A549 (cell line): ENCODE measurements around the gene SLC34A1. TPM values are rescaled to one million over a fixed set of nuclear protein-coding genes. Genes with fewer than 3 reads are reported as not detected.

Experiments used
- ATAC-seq, 2 experiments: fragments of 200-7000 bp in 1 of 2; fragments of >200 bp in 1 of 2; cut with Nextera tagmentation in 1 of 2; cut with Tn5 transposase in 1 of 2; 3 replicates each; pipeline versions ENCODE4 v1.8.0 to v1.9.1; 2018 to 2020; ENCODE audit warnings: mild to moderate bottlenecking in 1 of 2, moderate library complexity in 1 of 2
- CTCF ChIA-PET: fragments of 300-600 bp; sonication (Branson Sonifier 250); formaldehyde crosslinking; extraction: SDS; loops from one replicate; lab custom pipeline; 2021; ENCODE audit warnings: antibody characterized with exemption, inconsistent platforms; lab: Yijun Ruan, JAX
- POLR2A ChIA-PET: fragments of 350-600 bp; formaldehyde crosslinking; extraction: SDS; loops from one replicate; lab custom pipeline; 2021; ENCODE audit warnings: antibody characterized with exemption, inconsistent platforms; lab: Yijun Ruan, JAX
- DNase-seq, 2 experiments: peaks; one replicate each; pipeline versions ENCODE4 v3.0.0 to v3.0.0-alpha.2; 2011 to 2016; ENCODE audit warnings: low read depth in 1 of 2, low spot score in 1 of 2
- FAIRE-seq: peaks from 2 replicates; lab custom pipeline; 2011; peaks lifted over from hg19 to GRCh38; lab: Jason Lieb, UNC
- H3K27ac ChIP-seq, 2 experiments: fragments of >200 bp; sonication (Bioruptor Twin); formaldehyde crosslinking; 3 replicates each; pipeline ENCODE4 v1.5.1; 2016 to 2017
- H3K4me1 ChIP-seq: fragments of >200 bp; sonication (Bioruptor Twin); formaldehyde crosslinking; 3 replicates; pipeline ENCODE4 v1.6.1; 2016
- H3K4me2 ChIP-seq: fragments of >200 bp; sonication (Bioruptor Twin); formaldehyde crosslinking; 3 replicates; pipeline ENCODE4 v1.6.1; 2016
- H3K4me3 ChIP-seq: fragments of >200 bp; sonication (Bioruptor Twin); formaldehyde crosslinking; 3 replicates; pipeline ENCODE4 v1.5.1; 2016
- H3K9me3 ChIP-seq: fragments of >200 bp; sonication (Bioruptor Twin); formaldehyde crosslinking; 3 replicates; pipeline ENCODE4 v1.6.1; 2016
- BHLHE40 ChIP-seq: IDR thresholded peaks from 2 replicates; pipeline ENCODE4 v1.6.1; 2012; ENCODE audit warnings: low read depth, low read length, inconsistent platforms
- CBX2 ChIP-seq: fragments of 200-600 bp; sonication (generic); IDR thresholded peaks from 2 replicates; pipeline ENCODE4 v1.6.1; 2016; ENCODE audit warnings: low read depth, mild to moderate bottlenecking, borderline replicate concordance
- CHD4 ChIP-seq: fragments of 200-600 bp; sonication (generic); IDR thresholded peaks from 2 replicates; pipeline ENCODE4 v1.6.1; 2016; ENCODE audit warnings: antibody characterized with exemption, mild to moderate bottlenecking, borderline replicate concordance
- EP300 ChIP-seq, 2 experiments: fragments of >200 bp; sonication (Bioruptor Twin); formaldehyde crosslinking; IDR thresholded peaks; 2 replicates in 1 of 2; 3 replicates in 1 of 2; pipeline ENCODE4 v1.6.1; 2016 to 2017
- ESRRA ChIP-seq: fragments of 150-350 bp; IDR thresholded peaks from 2 replicates; pipeline ENCODE4 v1.6.1; 2014; ENCODE audit warnings: mild to moderate bottlenecking, low read length, borderline replicate concordance
- FOSL2 ChIP-seq, 2 experiments: fragments of 450-650 bp in 1 of 2; fragments of >200 bp in 1 of 2; sonication (Bioruptor Twin) in 1 of 2; formaldehyde crosslinking; IDR thresholded peaks; 2 replicates each; pipeline versions ENCODE4 v1.5.0 to v1.6.1; 2016 to 2020; ENCODE audit warnings: mild to moderate bottlenecking in 1 of 2, moderate library complexity in 1 of 2
- GATA3 ChIP-seq: IDR thresholded peaks from 2 replicates; pipeline ENCODE4 v1.6.1; 2012; ENCODE audit warnings: borderline replicate concordance
- HEYL ChIP-seq: fragments of 250-450 bp; sonication (Bioruptor Pico); IDR thresholded peaks from 2 replicates; pipeline ENCODE4 v1.8.0; 2021; ENCODE audit warnings: mild to moderate bottlenecking, moderate library complexity
- JUN ChIP-seq, 2 experiments: fragments of >200 bp; sonication (Bioruptor Twin); formaldehyde crosslinking; IDR thresholded peaks; 2 replicates in 1 of 2; 3 replicates in 1 of 2; pipeline ENCODE4 v1.6.1; 2016 to 2017
- KDM1A ChIP-seq: fragments of 200-600 bp; sonication (generic); IDR thresholded peaks from 2 replicates; pipeline ENCODE4 v1.6.1; 2016; ENCODE audit warnings: low read depth, mild to moderate bottlenecking
- MAFK ChIP-seq: fragments of 450-650 bp; IDR thresholded peaks from 2 replicates; pipeline ENCODE4 v1.6.1; 2014; ENCODE audit not compliant: partially characterized antibody
- NFE2L2 ChIP-seq: fragments of 150-350 bp; conservative IDR thresholded peaks from 2 replicates; pipeline ENCODE4 v1.6.1; 2014; ENCODE audit warnings: low read length
- NPAS2 ChIP-seq: fragments of 250-450 bp; sonication (Bioruptor Pico); IDR thresholded peaks from 2 replicates; pipeline ENCODE4 v1.8.0; 2022; ENCODE audit warnings: mild to moderate bottlenecking, moderate library complexity, borderline replicate concordance
- NR3C1 ChIP-seq: fragments of >200 bp; sonication (Bioruptor Twin); formaldehyde crosslinking; IDR thresholded peaks from 3 replicates; pipeline ENCODE4 v1.6.1; 2017
- PHF8 ChIP-seq: fragments of 200-600 bp; sonication (generic); IDR thresholded peaks from 2 replicates; pipeline ENCODE4 v1.6.1; 2016; ENCODE audit warnings: low read depth, mild to moderate bottlenecking, antibody characterized with exemption, moderate library complexity, borderline replicate concordance
- POLR2AphosphoS2 ChIP-seq: conservative IDR thresholded peaks from 2 replicates; pipeline ENCODE4 v1.6.1; 2012; ENCODE audit warnings: low read length, improper control_type of control experiment, inconsistent platforms
- RAD21 ChIP-seq, 2 experiments: fragments of >200 bp in 1 of 2; sonication (Bioruptor Twin) in 1 of 2; formaldehyde crosslinking in 1 of 2; IDR thresholded peaks in 1 of 2; conservative IDR thresholded peaks in 1 of 2; 2 replicates in 1 of 2; 3 replicates in 1 of 2; pipeline ENCODE4 v1.6.1; 2012 to 2018; ENCODE audit warnings: inconsistent platforms in 1 of 2
- RARB ChIP-seq: fragments of 250-450 bp; sonication (Bioruptor Pico); IDR thresholded peaks from 2 replicates; pipeline ENCODE4 v1.8.0; 2021; ENCODE audit warnings: mild to moderate bottlenecking, moderate library complexity
- RCOR1 ChIP-seq: fragments of 150-350 bp; IDR thresholded peaks from 2 replicates; pipeline ENCODE4 v1.6.1; 2014; ENCODE audit warnings: antibody characterized with exemption, low read length, low read depth
- RFX5 ChIP-seq: fragments of 450-650 bp; IDR thresholded peaks from 2 replicates; pipeline ENCODE4 v1.7.1; 2014; ENCODE audit warnings: antibody characterized with exemption, mild to moderate bottlenecking, moderate library complexity
- RNF2 ChIP-seq: fragments of 200-600 bp; sonication (generic); IDR thresholded peaks from 2 replicates; pipeline ENCODE4 v1.6.1; 2016; ENCODE audit warnings: low read depth, mild to moderate bottlenecking, antibody characterized with exemption, moderate library complexity, borderline replicate concordance
- TFCP2L1 ChIP-seq: fragments of 250-450 bp; sonication (Bioruptor Pico); IDR thresholded peaks from 2 replicates; pipeline ENCODE4 v1.5.0; 2021; ENCODE audit warnings: mild to moderate bottlenecking
- TP53 ChIP-seq: fragments of 250-450 bp; sonication (Bioruptor Pico); IDR thresholded peaks from 2 replicates; pipeline ENCODE4 v1.5.0; 2021; ENCODE audit warnings: mild to moderate bottlenecking, moderate library complexity
- ZC3H11A ChIP-seq: fragments of 450-650 bp; IDR thresholded peaks from 2 replicates; pipeline ENCODE4 v1.6.1; 2014; ENCODE audit warnings: antibody characterized with exemption, mild to moderate bottlenecking
- ZFP36 ChIP-seq: fragments of 450-650 bp; IDR thresholded peaks from 2 replicates; pipeline ENCODE4 v1.6.1; 2014; ENCODE audit warnings: borderline replicate concordance; ENCODE audit not compliant: partially characterized antibody
- WGBS: methylation state at CpG from one replicate; pipeline ENCODE4 v1.1.6; 2017; ENCODE audit errors: missing lambda C conversion rate; 5-methylcytosine and 5-hydroxymethylcytosine counted together
- polyA plus RNA-seq, 4 experiments: library from polyadenylated mRNA; depleted of rRNA in 3 of 4; stranded (reverse); fragments of >200 nt; fragmentation: RNase III in 1 of 4; extraction: RNeasy Plus Mini Kit Qiagen cat#74134 plus additional on column Dnase treatment in 1 of 4; gene quantifications; 2 replicates in 3 of 4; 3 replicates in 1 of 4; pipeline ENCODE4 v1.2.3, GENCODE V29; 2011 to 2017
- TF ChIP-seq, protein P1 (sequence below): fragments of 200-600 bp; sonication (generic); IDR thresholded peaks from 2 replicates; pipeline ENCODE4 v1.6.1; 2016; ENCODE audit warnings: antibody characterized with exemption, mild to moderate bottlenecking, moderate library complexity
- TF ChIP-seq, protein P2 (sequence below): IDR thresholded peaks from 2 replicates; pipeline ENCODE4 v1.6.1; 2012; ENCODE audit warnings: low read depth, borderline replicate concordance
- TF ChIP-seq, protein P3 (sequence below): IDR thresholded peaks from 2 replicates; pipeline ENCODE4 v1.6.1; 2012
- TF ChIP-seq, protein P4 (sequence below): fragments of >200 bp; sonication (Bioruptor Twin); formaldehyde crosslinking; IDR thresholded peaks from 3 replicates; pipeline ENCODE4 v1.6.1; 2016
- TF ChIP-seq, protein P5 (sequence below): fragments of 250-450 bp; sonication (Bioruptor Pico); IDR thresholded peaks from 2 replicates; pipeline ENCODE4 v1.5.0; 2021; ENCODE audit warnings: mild to moderate bottlenecking, moderate library complexity, borderline replicate concordance

The SLC34A1 gene
- polyA plus RNA-seq, 2 of the 4 experiments (the other 2 are of a cell fraction) = 0.03 TPM; not detected in 1

DNA sequence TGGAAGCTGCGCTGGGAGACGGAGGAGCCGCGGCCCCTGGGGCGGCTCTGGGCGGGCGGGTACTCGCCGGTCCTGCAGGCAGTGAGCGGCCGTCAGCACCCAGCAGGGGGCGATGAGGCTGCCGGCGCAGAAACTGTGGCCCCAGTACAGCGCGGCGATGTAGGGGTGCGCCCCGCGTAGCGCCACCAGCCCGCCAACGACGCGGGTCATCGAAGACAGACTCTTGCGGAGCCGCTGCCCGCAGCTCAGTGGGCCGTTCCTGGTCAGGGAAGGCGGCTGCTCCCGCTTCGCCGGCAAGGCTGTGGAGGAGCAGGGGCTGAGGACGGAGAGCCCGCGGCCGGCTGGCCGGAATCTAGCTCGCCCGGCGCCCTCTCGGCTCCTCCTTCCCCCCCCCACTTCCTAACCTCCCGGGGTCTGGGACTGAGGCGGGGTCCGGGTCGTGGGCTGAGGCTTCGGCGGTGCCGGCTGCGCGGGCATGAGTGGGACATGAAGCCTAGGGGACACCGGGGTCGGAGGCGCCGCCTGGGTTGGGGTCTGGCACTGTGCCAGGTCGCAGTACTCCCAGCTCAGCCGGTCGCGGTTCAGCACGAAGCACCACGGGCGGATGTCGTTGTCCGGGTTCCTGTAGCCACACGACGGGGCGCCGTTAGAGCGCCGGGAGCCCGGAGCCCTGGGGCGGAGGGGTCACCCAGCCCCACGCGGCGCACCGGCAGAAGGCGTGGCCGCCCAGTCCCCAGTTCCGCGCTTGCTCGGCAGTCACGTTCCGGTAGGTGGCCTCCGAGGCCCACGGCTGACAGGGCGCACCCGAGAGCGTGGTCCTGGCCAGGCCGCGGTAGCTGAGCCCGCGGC is 19.8 kb downstream of the SLC34A1 start:
- Histone ChIP-seq H3K4me1 (peaks cover 11% of the 10 kb centered on the region; the same call in 2 of the 3 replicates), H3K4me3 (peak overlapping the region; percentile 60), H3K9me3 (no peaks in the 10 kb centered on the region), H3K27ac (peak overlapping the region; percentile 83 to 92), H3K4me2 (peak overlapping the region; percentile 97)
- FAIRE-seq = no peak
- peak; percentile 87 to 95 for DNase-seq
- peak; percentile 76 to 91 for ATAC-seq
- ChIA-PET POLR2A (interaction anchor here (0.6 to 3.9 kb wide), 13 partner anchors 11 to 94 kb away, joined by 3 to 37 read pairs (median 5); partner anchors contain the start of genes GRK6, LMAN2, PDLIM7 and PRR7), CTCF (interaction anchor here (0.7 to 43.1 kb wide), 36 partner anchors 12 to 384 kb away, joined by 3 to 1107 read pairs (median 6); partner anchors contain the start of genes DBN1, GRK6, LMAN2 and PDLIM7)
- under 1% methylated on average over 17 of the region's 93 CpGs for WGBS
- TF ChIP-seq NPAS2 (CRISPR knock-in tag) (no peak), MAFK (no peak), TP53 (CRISPR knock-in tag) (no peak), ZFP36 (no peak), RARB (CRISPR knock-in tag) (no peak), GATA3 (peak; percentile 11; the same call in 1 of the 2 replicates), NR3C1 (no peak), RCOR1 (no peak), EP300 (IDR thresholded peaks at IDR 0.05) (no peak), HEYL (CRISPR knock-in tag) (no peak), RNF2 (peak; percentile 71; the same call in 1 of the 2 replicates), NFE2L2 (no peak), PHF8 (peak; percentile 21; the same call in 1 of the 2 replicates), ZC3H11A (no peak), CBX2 (no peak), ESRRA (no peak), FOSL2 (IDR thresholded peaks at IDR 0.05) (no peak), FOSL2 (CRISPR knock-in tag; IDR thresholded peaks at IDR 0.05) (no peak), TFCP2L1 (CRISPR knock-in tag) (0 out of 2 replicates have a peak, but pooled peaks have one; percentile 31), BHLHE40 (0 out of 2 replicates have a peak, but pooled peaks have one; percentile 29), CHD4 (no peak), JUN (IDR thresholded peaks at IDR 0.05) (peak in 1 of 2 experiments; percentile 45; a peak in 2 of 5 replicates), KDM1A (peak; percentile 62; the same call in 1 of the 2 replicates), POLR2AphosphoS2 (no peak), RAD21 (conservative IDR thresholded peaks at IDR 0.05 in 1 of 2, IDR thresholded peaks at IDR 0.05 in 1 of 2) (peak; percentile 72 to 84), RFX5 (no peak)
- TF ChIP-seq, protein P1, sequence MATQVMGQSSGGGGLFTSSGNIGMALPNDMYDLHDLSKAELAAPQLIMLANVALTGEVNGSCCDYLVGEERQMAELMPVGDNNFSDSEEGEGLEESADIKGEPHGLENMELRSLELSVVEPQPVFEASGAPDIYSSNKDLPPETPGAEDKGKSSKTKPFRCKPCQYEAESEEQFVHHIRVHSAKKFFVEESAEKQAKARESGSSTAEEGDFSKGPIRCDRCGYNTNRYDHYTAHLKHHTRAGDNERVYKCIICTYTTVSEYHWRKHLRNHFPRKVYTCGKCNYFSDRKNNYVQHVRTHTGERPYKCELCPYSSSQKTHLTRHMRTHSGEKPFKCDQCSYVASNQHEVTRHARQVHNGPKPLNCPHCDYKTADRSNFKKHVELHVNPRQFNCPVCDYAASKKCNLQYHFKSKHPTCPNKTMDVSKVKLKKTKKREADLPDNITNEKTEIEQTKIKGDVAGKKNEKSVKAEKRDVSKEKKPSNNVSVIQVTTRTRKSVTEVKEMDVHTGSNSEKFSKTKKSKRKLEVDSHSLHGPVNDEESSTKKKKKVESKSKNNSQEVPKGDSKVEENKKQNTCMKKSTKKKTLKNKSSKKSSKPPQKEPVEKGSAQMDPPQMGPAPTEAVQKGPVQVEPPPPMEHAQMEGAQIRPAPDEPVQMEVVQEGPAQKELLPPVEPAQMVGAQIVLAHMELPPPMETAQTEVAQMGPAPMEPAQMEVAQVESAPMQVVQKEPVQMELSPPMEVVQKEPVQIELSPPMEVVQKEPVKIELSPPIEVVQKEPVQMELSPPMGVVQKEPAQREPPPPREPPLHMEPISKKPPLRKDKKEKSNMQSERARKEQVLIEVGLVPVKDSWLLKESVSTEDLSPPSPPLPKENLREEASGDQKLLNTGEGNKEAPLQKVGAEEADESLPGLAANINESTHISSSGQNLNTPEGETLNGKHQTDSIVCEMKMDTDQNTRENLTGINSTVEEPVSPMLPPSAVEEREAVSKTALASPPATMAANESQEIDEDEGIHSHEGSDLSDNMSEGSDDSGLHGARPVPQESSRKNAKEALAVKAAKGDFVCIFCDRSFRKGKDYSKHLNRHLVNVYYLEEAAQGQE = no peak
- TF ChIP-seq, protein P2, sequence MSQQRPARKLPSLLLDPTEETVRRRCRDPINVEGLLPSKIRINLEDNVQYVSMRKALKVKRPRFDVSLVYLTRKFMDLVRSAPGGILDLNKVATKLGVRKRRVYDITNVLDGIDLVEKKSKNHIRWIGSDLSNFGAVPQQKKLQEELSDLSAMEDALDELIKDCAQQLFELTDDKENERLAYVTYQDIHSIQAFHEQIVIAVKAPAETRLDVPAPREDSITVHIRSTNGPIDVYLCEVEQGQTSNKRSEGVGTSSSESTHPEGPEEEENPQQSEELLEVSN = peak; percentile 22
- TF ChIP-seq, protein P3, sequence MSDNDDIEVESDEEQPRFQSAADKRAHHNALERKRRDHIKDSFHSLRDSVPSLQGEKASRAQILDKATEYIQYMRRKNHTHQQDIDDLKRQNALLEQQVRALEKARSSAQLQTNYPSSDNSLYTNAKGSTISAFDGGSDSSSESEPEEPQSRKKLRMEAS = peak; percentile 83
- TF ChIP-seq, protein P4, sequence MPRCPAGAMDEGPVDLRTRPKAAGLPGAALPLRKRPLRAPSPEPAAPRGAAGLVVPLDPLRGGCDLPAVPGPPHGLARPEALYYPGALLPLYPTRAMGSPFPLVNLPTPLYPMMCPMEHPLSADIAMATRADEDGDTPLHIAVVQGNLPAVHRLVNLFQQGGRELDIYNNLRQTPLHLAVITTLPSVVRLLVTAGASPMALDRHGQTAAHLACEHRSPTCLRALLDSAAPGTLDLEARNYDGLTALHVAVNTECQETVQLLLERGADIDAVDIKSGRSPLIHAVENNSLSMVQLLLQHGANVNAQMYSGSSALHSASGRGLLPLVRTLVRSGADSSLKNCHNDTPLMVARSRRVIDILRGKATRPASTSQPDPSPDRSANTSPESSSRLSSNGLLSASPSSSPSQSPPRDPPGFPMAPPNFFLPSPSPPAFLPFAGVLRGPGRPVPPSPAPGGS = no peak
- TF ChIP-seq, protein P5, sequence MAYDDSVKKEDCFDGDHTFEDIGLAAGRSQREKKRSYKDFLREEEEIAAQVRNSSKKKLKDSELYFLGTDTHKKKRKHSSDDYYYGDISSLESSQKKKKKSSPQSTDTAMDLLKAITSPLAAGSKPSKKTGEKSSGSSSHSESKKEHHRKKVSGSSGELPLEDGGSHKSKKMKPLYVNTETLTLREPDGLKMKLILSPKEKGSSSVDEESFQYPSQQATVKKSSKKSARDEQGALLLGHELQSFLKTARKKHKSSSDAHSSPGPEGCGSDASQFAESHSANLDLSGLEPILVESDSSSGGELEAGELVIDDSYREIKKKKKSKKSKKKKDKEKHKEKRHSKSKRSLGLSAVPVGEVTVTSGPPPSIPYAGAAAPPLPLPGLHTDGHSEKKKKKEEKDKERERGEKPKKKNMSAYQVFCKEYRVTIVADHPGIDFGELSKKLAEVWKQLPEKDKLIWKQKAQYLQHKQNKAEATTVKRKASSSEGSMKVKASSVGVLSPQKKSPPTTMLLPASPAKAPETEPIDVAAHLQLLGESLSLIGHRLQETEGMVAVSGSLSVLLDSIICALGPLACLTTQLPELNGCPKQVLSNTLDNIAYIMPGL (CRISPR knock-in tag) = 0 out of 2 replicates have a peak, but pooled peaks have one; percentile 8
